ENCODE data around the gene INPP5D.
"Not testable (repeated sequence)": the region's sequence is repeated elsewhere in the genome, so short reads cannot be mapped to it uniquely, and the experiment has no call there.

Gene INPP5D

DNA sequence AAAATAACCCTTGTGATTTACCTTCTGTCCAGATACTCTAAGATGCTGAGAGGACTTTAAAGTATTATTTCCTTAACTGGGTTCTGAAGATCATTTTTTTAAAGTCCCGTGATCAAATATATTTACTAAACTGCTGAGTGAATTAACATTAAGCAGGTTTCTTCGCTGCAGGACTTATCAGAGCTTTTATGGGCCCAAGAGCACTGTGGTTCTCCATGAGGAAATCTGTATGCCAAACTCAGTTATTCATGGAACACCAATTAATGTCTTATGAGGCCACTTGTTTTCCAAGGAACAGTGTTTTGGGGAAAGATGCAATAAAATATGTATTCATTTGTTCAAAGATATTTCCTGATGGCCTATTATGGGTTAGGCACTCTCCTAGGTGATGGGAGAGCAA, 111.2 kb downstream of the INPP5D start:
- no peaks in the 10 kb centered on the region for H3K27me3 Mint-ChIP-seq (ENCODE audit: low read depth)
- H3K4me1 Mint-ChIP-seq (ENCODE audit: low read depth): no peaks in the 10 kb centered on the region
- peaks cover 41% of the 10 kb centered on the region for H3K36me3 Mint-ChIP-seq (ENCODE audit: low read depth)
- H3K9me3 Mint-ChIP-seq: no peaks in the 10 kb centered on the region
- H3K27ac Mint-ChIP-seq: no peak overlapping the region
- H3K4me3 Mint-ChIP-seq: no peak overlapping the region

DNA sequence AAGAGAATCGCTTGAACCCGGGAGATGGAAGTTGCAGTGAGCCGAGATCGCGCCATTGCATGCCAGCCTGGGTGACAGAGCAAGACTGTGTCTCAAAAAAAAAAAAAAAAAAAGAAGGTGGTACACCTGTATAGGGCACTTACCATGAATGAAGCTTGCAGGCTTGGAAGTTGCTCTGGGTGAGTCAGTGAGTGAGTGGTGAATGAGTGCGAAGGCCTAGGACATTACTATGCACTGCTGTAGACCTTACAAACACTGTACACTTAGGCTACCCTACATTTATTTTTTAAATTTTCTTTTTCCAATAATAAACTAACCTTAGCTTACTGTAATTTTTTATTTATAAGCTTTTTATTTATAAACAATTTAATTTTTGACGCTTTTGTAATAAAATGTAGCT, 113.0 kb downstream of the INPP5D start:
- Mint-ChIP-seq H3K4me3 (no peak overlapping the region), H3K36me3 (ENCODE audit: low read depth) (peaks cover 50% of the 10 kb centered on the region), H3K4me1 (ENCODE audit: low read depth) (no peaks in the 10 kb centered on the region), H3K27ac (no peak overlapping the region), H3K27me3 (ENCODE audit: low read depth) (no peaks in the 10 kb centered on the region), H3K9me3 (no peaks in the 10 kb centered on the region)

DNA sequence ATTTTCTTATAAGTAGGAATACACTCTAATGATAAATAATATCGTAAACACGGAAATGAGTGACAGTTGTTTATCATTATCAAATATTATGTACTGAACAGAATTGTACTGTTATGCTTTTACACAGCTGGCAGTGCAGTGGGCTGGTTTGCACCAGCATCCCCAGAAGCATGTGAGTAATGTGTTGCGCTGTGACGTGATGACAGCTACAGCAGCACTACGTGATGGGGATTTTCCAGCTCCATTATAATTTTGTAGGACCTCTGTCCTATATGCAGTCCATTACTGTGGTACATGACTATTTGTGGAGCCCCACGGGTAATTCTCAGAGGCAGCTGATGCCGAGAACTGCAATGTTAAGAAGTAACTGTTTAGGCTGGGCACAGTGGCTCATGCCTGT, 114.0 kb downstream of the INPP5D start:
- H3K36me3 Mint-ChIP-seq (ENCODE audit: low read depth): peaks cover 51% of the 10 kb centered on the region
- H3K27me3 Mint-ChIP-seq (ENCODE audit: low read depth): no peaks in the 10 kb centered on the region
- peaks cover under 1% of the 10 kb centered on the region for H3K4me1 Mint-ChIP-seq (ENCODE audit: low read depth)

DNA sequence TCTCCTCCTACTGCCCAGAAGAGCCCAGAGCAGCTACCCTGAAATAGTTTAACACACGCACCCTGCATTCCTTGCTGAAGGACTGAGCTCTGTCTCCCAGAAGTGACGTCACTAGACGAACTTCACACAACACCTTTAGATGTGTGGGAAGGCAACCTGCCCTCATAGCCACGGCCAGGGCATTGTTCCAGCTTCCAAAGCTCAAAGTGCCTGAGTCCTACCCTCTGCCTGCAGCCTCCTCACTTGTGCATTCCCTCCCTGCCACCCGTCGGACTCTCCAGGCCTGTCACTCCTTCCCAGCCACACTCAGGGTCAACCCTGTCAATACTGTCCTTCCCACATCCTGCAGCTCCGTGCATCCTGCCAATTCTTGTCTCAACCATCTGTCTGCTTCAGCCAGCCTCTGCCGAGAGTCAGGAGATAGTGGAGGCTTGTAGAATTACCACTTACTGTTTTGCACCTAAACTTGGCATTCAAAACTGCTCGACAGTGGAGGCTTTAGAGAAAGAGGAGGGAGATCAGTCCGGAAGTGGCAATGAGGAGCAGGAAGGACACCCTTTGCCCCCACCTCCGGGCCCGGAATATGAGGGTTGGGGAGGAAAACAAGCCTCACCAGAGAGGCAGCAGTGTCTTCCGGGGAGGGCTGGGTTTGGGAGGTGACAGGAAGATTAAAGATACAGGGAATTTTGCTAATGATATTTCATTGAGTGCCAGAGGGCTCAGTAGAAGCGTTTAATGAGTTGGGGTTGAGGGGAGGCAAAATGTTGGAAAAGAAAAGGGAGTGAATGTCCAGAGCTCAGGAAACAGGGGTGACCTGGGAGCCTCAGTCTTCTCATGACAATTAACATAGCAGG, 119.1 kb downstream of the INPP5D start:
- H3K9me3 Mint-ChIP-seq: no peaks in the 10 kb centered on the region
- no peak overlapping the region for H3K4me3 Mint-ChIP-seq
- peaks cover 60% of the 10 kb centered on the region for H3K36me3 Mint-ChIP-seq (ENCODE audit: low read depth)
- peaks cover 2% of the 10 kb centered on the region for H3K4me1 Mint-ChIP-seq (ENCODE audit: low read depth)
- no peaks in the 10 kb centered on the region for H3K27me3 Mint-ChIP-seq (ENCODE audit: low read depth)
- peak overlapping the region; percentile 27 for H3K27ac Mint-ChIP-seq

More for the DNA sequence above, 114.0 kb downstream of the INPP5D start:
- Mint-ChIP-seq H3K27ac (no peak overlapping the region), H3K9me3 (no peaks in the 10 kb centered on the region), H3K4me3 (no peak overlapping the region)

GRCh38 chr2:233179848-233180366, 119.8 kb downstream of the INPP5D start:
- Mint-ChIP-seq H3K4me1 (ENCODE audit: low read depth) (peaks cover 2% of the 10 kb centered on the region), H3K36me3 (ENCODE audit: low read depth) (peaks cover 65% of the 10 kb centered on the region), H3K27ac (peak overlapping the region; percentile 51), H3K4me3 (no peak overlapping the region), H3K27me3 (ENCODE audit: low read depth) (no peaks in the 10 kb centered on the region), H3K9me3 (no peaks in the 10 kb centered on the region)

DNA sequence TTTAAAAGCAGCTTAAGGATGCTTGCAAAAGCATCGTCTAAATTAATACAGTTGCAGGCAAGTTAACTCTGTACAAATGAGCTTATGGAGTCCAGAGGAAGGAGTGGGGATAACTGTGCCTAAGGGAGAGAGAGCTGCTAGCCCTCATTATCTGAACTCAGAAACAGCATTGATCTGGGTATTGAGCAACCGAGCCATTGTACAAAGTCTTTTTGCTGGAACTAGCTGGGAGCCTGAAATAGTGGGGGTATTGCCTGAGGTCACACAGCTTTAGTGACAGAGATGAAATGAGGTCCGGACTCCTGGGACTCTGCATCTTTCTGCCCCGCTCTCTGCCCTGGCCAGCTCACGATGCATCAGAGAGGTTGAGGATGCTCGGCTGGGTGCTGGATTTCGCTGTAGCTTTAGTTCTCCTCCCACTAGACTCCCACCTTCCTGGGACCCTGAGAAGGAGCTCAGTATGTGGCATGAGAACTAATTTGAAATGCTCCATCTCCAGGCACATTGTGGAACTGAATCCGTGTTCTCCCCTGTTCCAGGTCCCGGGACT, 123.8 kb downstream of the INPP5D start:
- no peaks in the 10 kb centered on the region for H3K9me3 Mint-ChIP-seq
- peak overlapping the region; percentile 33 for H3K27ac Mint-ChIP-seq
- no peak overlapping the region for H3K4me3 Mint-ChIP-seq
- H3K27me3 Mint-ChIP-seq (ENCODE audit: low read depth): no peaks in the 10 kb centered on the region
- peaks cover 2% of the 10 kb centered on the region for H3K4me1 Mint-ChIP-seq (ENCODE audit: low read depth)
- H3K36me3 Mint-ChIP-seq (ENCODE audit: low read depth): peaks cover 67% of the 10 kb centered on the region

DNA sequence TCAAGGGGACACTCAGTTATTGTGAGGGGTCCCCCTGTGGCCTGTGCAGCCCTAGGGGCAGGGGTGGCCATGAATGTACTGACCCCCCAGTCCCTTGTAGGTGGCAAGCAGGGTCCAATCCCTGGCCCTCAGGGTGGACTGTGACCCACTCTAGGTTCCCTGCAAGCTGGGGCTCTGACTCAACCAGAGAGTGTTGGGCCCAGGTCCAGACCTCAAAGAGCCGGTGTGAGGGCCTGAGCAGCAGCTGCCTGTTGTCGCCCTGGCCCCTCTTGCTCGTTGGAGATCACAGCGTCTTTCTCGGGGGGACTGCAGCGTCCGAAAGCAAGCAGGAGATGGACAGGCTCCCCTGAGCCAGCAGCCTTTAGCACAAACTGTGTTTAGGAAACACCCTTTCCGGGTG, 124.5 kb downstream of the INPP5D start:
- Mint-ChIP-seq H3K27me3 (ENCODE audit: low read depth) (no peaks in the 10 kb centered on the region), H3K4me1 (ENCODE audit: low read depth) (no peaks in the 10 kb centered on the region), H3K36me3 (ENCODE audit: low read depth) (peaks cover 66% of the 10 kb centered on the region), H3K9me3 (no peaks in the 10 kb centered on the region), H3K27ac (no peak overlapping the region), H3K4me3 (no peak overlapping the region)

GRCh38 chr2:233185330-233185729, 125.2 kb downstream of the INPP5D start:
- H3K9me3 Mint-ChIP-seq: no peaks in the 10 kb centered on the region
- no peak overlapping the region for H3K27ac Mint-ChIP-seq
- no peaks in the 10 kb centered on the region for H3K4me1 Mint-ChIP-seq (ENCODE audit: low read depth)
- H3K27me3 Mint-ChIP-seq (ENCODE audit: low read depth): no peaks in the 10 kb centered on the region
- H3K4me3 Mint-ChIP-seq: no peak overlapping the region
- peaks cover 64% of the 10 kb centered on the region for H3K36me3 Mint-ChIP-seq (ENCODE audit: low read depth)

DNA sequence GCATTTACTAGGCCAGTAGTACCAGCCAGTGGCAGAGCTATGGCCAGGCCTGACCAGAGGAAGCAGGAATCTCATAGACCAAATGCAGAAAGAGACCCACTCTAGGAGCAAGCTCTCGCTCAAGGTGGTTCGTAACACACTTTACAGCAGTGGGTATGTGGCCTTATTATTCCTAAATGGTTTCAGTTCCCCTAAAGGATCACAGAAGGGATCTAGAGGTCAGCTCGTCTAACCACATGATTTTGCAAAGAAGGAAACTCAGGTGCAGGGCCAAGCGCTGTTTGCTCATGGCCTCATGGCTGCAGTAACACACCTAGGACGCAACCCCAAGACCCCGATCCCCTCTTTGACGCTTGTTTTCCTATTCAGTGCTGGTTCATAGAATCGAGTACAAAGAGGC, 125.8 kb downstream of the INPP5D start:
- Mint-ChIP-seq H3K4me3 (no peak overlapping the region), H3K27me3 (ENCODE audit: low read depth) (no peaks in the 10 kb centered on the region), H3K4me1 (ENCODE audit: low read depth) (no peaks in the 10 kb centered on the region), H3K27ac (no peak overlapping the region), H3K36me3 (ENCODE audit: low read depth) (peaks cover 66% of the 10 kb centered on the region), H3K9me3 (no peaks in the 10 kb centered on the region)

GRCh38 chr2:233186851-233187250, 126.7 kb downstream of the INPP5D start:
- no peak overlapping the region for H3K4me3 Mint-ChIP-seq

GRCh38 chr2:233189025-233189424, 128.9 kb downstream of the INPP5D start:
- Mint-ChIP-seq H3K27me3 (ENCODE audit: low read depth) (no peaks in the 10 kb centered on the region), H3K36me3 (ENCODE audit: low read depth) (peaks cover 66% of the 10 kb centered on the region), H3K27ac (no peak overlapping the region), H3K4me1 (ENCODE audit: low read depth) (no peaks in the 10 kb centered on the region), H3K9me3 (no peaks in the 10 kb centered on the region), H3K4me3 (no peak overlapping the region)

More at GRCh38 chr2:233186851-233187250, 126.7 kb downstream of the INPP5D start:
- Mint-ChIP-seq H3K9me3 (no peaks in the 10 kb centered on the region), H3K36me3 (ENCODE audit: low read depth) (peaks cover 67% of the 10 kb centered on the region), H3K27ac (no peak overlapping the region), H3K4me1 (ENCODE audit: low read depth) (no peaks in the 10 kb centered on the region), H3K27me3 (ENCODE audit: low read depth) (no peaks in the 10 kb centered on the region)

DNA sequence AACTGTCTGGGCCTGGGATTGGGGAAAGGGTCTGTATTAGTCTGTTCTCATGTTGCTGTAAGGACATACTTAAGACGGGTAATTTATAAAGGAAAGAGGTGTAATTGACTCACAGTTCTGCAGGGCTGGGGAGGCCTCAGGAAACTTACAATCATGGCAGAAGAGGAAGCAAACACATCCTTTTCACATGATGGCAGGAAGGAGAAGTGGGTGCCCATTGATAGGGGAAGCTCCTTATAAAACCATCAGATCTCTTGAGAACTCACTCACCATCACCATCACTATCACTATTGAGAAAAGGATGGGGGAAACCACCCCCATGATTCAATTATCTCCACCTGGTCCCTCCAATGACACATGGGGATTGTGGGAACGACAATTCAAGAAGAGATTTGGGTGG, 130.9 kb downstream of the INPP5D start:
- H3K4me3 Mint-ChIP-seq; H3K27me3 Mint-ChIP-seq (ENCODE audit: low read depth); H3K9me3 Mint-ChIP-seq; H3K4me1 Mint-ChIP-seq (ENCODE audit: low read depth): not testable (repeated sequence)
- Mint-ChIP-seq H3K27ac (peak overlapping the region; percentile 5), H3K36me3 (ENCODE audit: low read depth) (peaks cover 55% of the 10 kb centered on the region)

GRCh38 chr2:233193738-233194137, 133.6 kb downstream of the INPP5D start:
- H3K27ac Mint-ChIP-seq: no peak overlapping the region
- no peaks in the 10 kb centered on the region for H3K9me3 Mint-ChIP-seq
- no peak overlapping the region for H3K4me3 Mint-ChIP-seq
- H3K27me3 Mint-ChIP-seq (ENCODE audit: low read depth): no peaks in the 10 kb centered on the region
- H3K36me3 Mint-ChIP-seq (ENCODE audit: low read depth): peaks cover 55% of the 10 kb centered on the region
- H3K4me1 Mint-ChIP-seq (ENCODE audit: low read depth): no peaks in the 10 kb centered on the region

GRCh38 chr2:233195027-233195426, 134.9 kb downstream of the INPP5D start:
- H3K27me3 Mint-ChIP-seq (ENCODE audit: low read depth): no peaks in the 10 kb centered on the region
- no peaks in the 10 kb centered on the region for H3K9me3 Mint-ChIP-seq
- no peak overlapping the region for H3K27ac Mint-ChIP-seq
- H3K36me3 Mint-ChIP-seq (ENCODE audit: low read depth): peaks cover 48% of the 10 kb centered on the region
- no peak overlapping the region for H3K4me3 Mint-ChIP-seq
- no peaks in the 10 kb centered on the region for H3K4me1 Mint-ChIP-seq (ENCODE audit: low read depth)

DNA sequence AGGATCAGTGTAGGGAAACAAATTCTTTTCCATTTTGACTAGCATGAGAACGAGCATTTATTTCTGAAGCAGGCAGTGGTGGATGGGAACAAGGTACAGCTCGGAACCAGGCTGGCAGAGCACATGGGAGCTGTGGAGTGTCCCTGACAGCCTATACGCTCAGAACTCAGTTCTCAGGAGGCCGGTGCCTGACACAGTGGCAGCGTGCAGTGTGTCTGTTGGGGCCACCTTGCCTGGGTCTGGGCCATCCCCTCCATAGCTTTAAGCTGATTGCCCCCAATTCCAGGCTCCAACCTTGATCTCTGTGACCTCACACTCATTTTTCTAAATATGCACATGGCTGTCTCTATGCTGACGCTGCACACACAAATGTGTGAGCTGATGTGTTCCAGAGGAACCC, 136.9 kb downstream of the INPP5D start:
- Mint-ChIP-seq H3K36me3 (ENCODE audit: low read depth) (peaks cover 48% of the 10 kb centered on the region), H3K4me1 (ENCODE audit: low read depth) (no peaks in the 10 kb centered on the region), H3K27ac (no peak overlapping the region), H3K9me3 (no peaks in the 10 kb centered on the region), H3K27me3 (ENCODE audit: low read depth) (no peaks in the 10 kb centered on the region), H3K4me3 (no peak overlapping the region)
